SKM-1 treated with dmso at 0.1 percent for 144 hours (cell line): ENCODE measurements around the gene COX7A1.

Experiments used
- DNase-seq: peaks from one replicate; lab custom pipeline; 2025; ENCODE audit not compliant: unreplicated experiment; lab: John Stamatoyannopoulos, UW

Gene COX7A1

DNA sequence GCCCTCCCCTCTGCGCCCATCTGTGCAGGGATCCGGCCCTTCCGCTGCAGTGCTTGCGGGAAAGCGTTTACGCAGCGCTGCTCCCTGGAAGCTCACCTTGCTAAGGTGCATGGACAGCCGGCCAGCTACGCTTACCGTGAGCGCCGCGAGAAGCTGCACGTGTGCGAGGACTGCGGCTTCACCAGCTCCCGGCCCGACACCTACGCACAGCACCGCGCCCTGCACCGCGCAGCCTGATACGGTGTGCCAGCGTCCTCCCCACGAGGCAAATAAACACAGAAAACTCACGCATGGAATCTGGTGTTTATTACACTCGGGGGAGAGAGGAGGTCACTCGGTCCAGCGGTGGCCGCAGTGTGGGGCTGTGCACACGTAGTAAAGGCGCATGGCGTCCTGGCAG, 38.8 kb downstream of the COX7A1 start:
- no peak for DNase-seq

DNA sequence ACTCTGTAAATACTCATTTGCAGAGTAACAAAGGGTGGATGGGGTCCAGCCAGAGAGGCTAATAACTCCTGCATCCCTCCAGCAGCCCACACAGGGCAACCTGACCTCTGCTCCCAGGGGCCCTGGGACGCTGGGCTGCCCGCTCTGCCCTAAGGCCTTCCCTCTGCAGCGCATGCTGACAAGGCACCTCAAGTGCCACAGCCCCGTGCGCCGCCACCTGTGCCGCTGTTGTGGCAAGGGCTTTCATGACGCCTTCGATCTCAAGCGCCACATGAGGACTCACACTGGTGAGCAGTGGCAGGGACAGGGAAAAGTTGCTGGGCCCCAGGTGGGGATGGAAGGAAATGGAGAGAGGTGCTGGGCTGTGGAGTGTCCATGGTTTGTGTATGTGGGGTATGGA, 39.6 kb downstream of the COX7A1 start:
- no peak for DNase-seq

DNA sequence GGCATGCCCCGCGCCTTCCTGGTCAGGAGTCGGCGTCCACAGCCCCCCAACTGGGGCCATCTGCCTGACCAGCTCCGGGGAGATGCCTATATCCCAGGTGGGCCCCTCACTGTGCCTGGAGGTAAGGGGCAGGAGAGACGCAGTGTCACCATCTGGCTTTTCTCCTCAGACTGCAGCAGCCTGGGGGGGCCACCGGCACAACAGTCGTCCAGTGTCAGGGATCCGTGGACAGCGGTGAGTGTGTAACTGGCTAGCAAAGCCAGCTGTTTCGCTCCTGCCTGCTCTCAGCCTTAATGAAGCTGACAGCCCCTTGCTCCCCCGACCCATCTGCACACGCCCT, 41.1 kb downstream of the COX7A1 start:
- DNase-seq: no peak

DNA sequence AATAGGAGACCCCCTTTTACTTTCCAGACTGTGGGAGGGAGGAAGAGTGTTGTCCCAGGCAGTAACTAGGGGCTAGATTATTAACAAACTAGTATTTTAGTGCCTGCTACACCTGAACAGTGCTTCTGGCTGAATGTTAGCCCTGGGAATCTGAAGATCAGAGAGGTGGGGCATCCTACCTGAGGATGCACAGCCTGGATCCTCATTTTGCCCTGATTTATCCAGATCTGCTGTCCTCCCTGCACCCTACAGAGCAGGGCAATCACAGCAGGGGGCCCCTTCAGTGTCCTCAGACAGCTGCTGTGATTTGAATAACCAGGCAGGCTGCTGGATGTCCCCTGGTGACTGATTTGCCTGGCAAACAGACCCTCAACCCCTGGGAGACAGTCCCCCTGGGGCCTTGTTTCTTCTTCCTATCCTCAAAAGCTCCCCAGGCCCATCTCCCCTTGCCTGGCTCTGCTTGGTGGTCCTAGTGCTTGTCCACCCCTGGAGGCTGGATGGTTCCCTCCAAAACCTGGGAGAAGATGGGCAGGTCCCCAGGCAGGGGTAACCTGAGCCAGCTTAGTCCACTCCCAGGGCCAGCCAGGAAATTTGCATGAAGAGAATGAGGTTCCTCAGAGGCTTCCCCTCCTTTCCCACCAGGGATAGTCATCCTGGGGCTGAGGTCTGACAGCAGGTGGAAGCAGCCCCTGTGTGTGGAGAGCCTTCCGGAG, 41.6 kb downstream of the COX7A1 start, which contains the start of gene OVOL3:
TSS of gene OVOL3 (plus strand) at position 657 of the 713 bp plus-strand sequence. CDS start 60 bp downstream, outside the sequence.
- DNase-seq: no peak

DNA sequence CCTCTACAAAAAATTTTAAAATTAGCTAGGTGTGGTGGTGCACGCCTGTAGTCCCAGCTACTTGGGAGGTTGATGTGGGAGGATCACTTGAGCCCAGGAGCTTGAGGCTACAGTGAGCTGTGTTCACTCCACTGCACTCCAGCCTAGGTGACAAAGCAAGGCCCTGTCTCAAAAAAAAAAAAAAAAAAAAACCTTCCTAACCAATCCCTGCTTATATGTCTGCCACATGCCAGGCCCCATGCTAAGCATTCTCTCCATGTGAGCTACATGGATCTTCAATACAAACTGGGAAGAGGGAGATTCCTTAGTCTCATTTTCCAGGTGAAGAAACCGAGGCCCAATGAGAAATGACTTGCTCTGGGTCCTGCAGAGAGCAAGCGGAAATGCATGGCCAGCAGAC, 43.6 kb downstream of the COX7A1 start:
- DNase-seq: no peak

DNA sequence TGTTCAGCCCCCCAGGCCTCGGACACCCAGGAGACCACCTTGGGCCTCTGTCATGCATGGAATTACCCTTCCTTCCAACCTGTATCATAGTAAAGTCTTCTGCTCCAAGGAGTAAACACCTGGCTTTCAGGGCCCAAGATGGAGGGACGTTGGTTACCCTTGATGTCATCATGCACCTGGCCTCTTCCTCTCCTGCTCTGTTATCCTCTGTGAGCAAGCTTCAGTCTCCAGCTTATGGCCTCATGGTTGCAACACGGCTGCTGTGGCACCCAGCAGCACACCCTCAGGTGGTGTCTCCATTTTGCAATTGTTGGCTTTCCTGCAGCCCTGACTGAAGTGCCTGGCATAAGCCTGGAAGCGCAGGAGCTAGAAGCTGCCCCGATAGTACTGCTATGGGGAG, 45.3 kb downstream of the COX7A1 start:
- DNase-seq: no peak

DNA sequence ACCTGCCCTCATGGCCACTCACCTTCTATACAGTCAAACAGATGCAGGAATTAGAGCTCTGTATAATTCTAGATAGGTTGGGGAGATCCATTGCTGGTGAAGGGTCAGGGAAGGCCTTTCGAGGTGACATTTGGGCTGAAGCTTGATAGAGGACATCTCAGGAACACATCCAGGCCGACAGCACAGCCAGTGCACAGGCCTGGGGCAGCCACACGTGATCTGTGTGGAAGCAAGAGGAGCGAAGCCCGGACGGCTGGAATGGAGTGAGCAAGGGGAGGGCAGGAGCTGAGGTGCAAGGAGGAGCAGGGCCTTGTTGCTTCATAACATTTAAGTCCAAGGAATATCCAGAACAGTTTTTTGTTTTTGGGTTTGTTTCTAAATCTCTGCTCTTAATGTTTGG, 45.8 kb downstream of the COX7A1 start:
- no peak for DNase-seq

DNA sequence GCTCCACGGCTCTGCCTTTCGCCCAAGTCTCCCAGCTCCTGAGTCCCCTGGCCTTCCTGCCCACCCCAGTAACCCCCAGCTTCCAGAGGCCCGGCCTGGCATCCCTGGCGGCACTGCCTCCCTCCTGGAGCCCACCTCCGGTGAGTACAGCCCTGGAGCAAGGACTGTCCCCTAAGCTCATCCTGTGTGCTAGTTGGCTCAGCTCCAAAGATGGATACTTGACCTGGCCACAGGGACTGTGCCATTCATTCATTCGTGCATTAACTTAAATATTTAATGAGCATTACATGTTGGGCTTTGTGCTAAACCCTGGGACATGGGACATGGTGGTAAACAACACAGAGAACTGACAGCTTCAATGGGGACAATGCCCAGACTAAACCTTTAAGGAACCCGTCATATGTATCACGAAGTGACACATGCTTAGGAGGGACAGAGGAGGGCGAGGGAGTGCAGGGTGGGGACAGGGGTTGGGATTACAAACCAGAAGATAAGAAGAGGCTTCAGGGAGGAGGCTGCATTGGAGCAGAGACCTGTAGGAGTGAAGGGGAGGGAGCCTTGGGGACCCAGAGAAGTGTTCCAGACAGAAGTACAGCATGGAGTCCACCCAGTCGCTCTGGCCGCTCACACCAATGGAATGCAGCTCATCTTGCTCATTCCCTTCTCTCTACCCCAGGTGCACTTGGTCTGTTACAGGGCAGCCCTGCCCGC, 48.2 kb downstream of the COX7A1 start:
- DNase-seq: no peak

DNA sequence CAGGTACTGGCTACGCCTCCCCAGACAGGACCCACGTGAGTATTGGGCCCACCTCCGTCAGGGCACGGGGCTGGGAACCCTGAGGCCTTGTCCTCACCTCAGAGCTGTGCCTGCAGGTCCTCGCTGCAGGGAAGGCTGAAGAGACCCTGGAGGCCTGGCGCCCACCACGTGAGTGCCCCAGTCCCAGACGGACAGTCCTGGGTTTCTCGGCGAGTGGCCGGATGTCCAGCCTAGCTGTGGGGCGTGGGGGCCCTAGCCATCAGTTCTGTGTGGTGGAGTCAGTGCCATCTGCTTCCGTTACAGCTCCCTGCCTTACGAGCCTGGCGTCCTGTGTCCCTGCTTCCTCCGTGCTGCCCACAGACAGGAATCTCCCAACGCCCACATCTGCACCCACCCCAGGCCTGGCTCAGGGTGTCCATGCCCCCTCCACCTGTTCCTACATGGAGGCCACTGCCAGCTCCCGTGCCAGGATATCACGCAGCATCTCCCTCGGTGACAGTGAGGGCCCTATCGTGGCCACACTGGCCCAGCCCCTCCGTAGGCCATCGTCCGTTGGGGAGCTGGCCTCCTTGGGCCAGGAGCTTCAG, 49.1 kb downstream of the COX7A1 start:
- DNase-seq: no peak

DNA sequence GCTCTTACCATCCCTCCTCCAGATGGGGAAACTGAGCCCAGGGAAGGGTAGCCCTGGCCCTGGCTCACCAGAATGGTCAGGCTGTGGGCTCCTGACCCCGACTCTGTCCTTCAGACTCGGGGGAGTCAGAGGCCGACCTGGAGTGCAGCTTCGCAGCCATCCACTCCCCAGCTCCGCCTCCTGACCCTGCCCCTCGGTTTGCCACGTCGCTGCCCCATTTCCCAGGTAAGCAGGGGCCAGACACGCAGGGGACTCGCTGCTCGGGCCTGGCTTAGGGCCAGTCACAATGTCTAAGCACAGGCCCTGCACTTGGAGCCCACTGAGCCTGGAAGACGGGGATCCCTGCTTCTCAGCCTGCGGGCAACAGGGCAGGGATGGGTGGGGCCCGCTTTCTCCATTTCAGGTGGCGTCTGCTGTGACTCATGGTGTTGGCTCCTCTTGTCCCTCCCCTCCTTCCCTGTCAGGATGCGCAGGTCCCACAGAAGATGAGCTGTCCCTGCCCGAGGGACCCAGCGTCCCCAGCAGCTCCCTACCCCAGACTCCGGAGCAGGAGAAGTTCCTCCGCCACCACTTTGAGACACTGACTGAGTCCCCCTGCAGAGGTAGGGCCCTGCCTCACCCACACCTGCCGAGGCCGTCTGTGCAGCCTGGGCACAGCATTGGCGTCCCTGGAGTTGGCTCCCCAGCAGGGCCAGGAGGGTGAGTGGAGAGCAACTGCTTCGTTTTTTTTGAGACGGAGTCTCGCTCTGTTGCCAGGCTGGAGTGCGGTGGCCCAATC, 50.5 kb downstream of the COX7A1 start:
- no peak for DNase-seq
